GM12878 (cell line): ENCODE measurements around the gene ARMC9. TPM values are rescaled to one million over a fixed set of nuclear protein-coding genes. Genes with fewer than 3 reads are reported as not detected.

Experiments
- ATAC-seq: fragments of 200-7000 bp; cut with Tn5 transposase; 3 replicates; pipeline ENCODE4 v1.9.1; 2020; ENCODE audit warnings: mild to moderate bottlenecking, moderate library complexity
- BruUV-seq: library from RNA; stranded (reverse); fragments of 400-500 nt; replicated peaks from 2 replicates; lab custom pipeline; 2021; lab: Mats Ljungman, UMichigan
- CTCF ChIA-PET: fragments of 300-600 bp; sonication (Branson Sonifier 250); formaldehyde crosslinking; extraction: SDS; loops from one replicate; lab custom pipeline; 2021; ENCODE audit warnings: inconsistent platforms; lab: Yijun Ruan, JAX
- POLR2A ChIA-PET: fragments of 350-600 bp; formaldehyde crosslinking; extraction: SDS; loops from one replicate; lab custom pipeline; 2021; ENCODE audit warnings: inconsistent platforms; lab: Charles Lee
- RAD21 ChIA-PET: fragments of 300-600 bp; sonication (Branson Sonifier 250); formaldehyde crosslinking; loops from one replicate; lab custom pipeline; 2023; ENCODE audit warnings: antibody characterized with exemption; ENCODE audit not compliant: unreplicated experiment; lab: Charles Lee
- SMC1A ChIA-PET: fragments of 300-600 bp; sonication (Branson Sonifier 250); formaldehyde crosslinking; loops from one replicate; lab custom pipeline; 2023; ENCODE audit not compliant: unreplicated experiment, uncharacterized antibody; lab: Charles Lee
- DNase-seq: peaks from one replicate; pipeline ENCODE4 v3.0.0-alpha.2; 2011; ENCODE audit warnings: low read depth, low spot score
- FAIRE-seq: peaks from 3 replicates; lab custom pipeline; 2011; peaks lifted over from hg19 to GRCh38; lab: Jason Lieb, UNC
- H2AFZ ChIP-seq: 2 replicates; pipeline ENCODE4 v1.6.0; 2011; ENCODE audit warnings: low read depth, low read length, control low read depth; ENCODE audit not compliant: control insufficient read depth
- H3K27ac ChIP-seq: 2 replicates; pipeline ENCODE4 v1.5.1; 2011; ENCODE audit warnings: control low read depth; ENCODE audit not compliant: control insufficient read depth, insufficient read depth
- H3K27me3 ChIP-seq, 2 experiments: replicated peaks in 1 of 2; 2 replicates each; pipeline versions ENCODE4 v1.6.0 to v1.6.1; 2011; ENCODE audit warnings: low read length in 1 of 2; ENCODE audit not compliant: control insufficient read depth in 2 of 2, insufficient read depth in 2 of 2
- H3K36me3 ChIP-seq, 2 experiments: 2 replicates each; pipeline ENCODE4 v1.5.1; 2011; ENCODE audit warnings: low read length in 1 of 2; ENCODE audit not compliant: control insufficient read depth in 2 of 2, insufficient read depth in 2 of 2
- H3K4me1 ChIP-seq: 2 replicates; pipeline ENCODE4 v1.6.1; 2011; ENCODE audit warnings: mild to moderate bottlenecking, low read length, moderate library complexity, mixed read lengths; ENCODE audit not compliant: control insufficient read depth, insufficient read depth
- H3K4me2 ChIP-seq: 2 replicates; pipeline ENCODE4 v1.6.0; 2011; ENCODE audit warnings: control low read depth; ENCODE audit not compliant: control insufficient read depth, insufficient read depth
- H3K4me3 ChIP-seq: fragments of 200-600 bp; sonication (generic); 2 replicates; pipeline ENCODE4 v1.5.1; 2016
- H3K79me2 ChIP-seq: 2 replicates; pipeline ENCODE4 v1.6.0; 2011; ENCODE audit warnings: low read length; ENCODE audit not compliant: control insufficient read depth, insufficient read depth
- H3K9ac ChIP-seq: 2 replicates; pipeline ENCODE4 v1.8.0; 2011; ENCODE audit warnings: low read length, control low read depth, mixed read lengths; ENCODE audit not compliant: control insufficient read depth, insufficient read depth
- H3K9me3 ChIP-seq: replicated peaks from 3 replicates; pipeline ENCODE4 v1.5.1; 2011; ENCODE audit warnings: mild to moderate bottlenecking, low read length; ENCODE audit not compliant: control insufficient read depth, insufficient read depth
- H4K20me1 ChIP-seq: 2 replicates; pipeline ENCODE4 v1.6.0; 2011; ENCODE audit not compliant: control insufficient read depth, insufficient read depth
- BHLHE40 ChIP-seq, 2 experiments: fragments of 450-650 bp in 1 of 2; IDR thresholded peaks; 2 replicates each; pipeline ENCODE4 v1.6.1; 2011 to 2017; ENCODE audit warnings: low read depth in 2 of 2, borderline replicate concordance in 1 of 2, improper control_type of control experiment in 1 of 2, low read length in 1 of 2, mild to moderate bottlenecking in 1 of 2
- CEBPB ChIP-seq, 2 experiments: fragments of 150-350 bp in 1 of 2; IDR thresholded peaks; 2 replicates each; pipeline ENCODE4 v1.6.1; 2012 to 2014; ENCODE audit warnings: low read depth in 2 of 2, low read length in 2 of 2, borderline replicate concordance in 1 of 2, inconsistent platforms in 1 of 2
- CHD4 ChIP-seq: fragments of 200-600 bp; sonication (generic); IDR thresholded peaks from 2 replicates; pipeline ENCODE4 v1.6.1; 2016; ENCODE audit warnings: mild to moderate bottlenecking
- EED ChIP-seq: sonication (generic); IDR thresholded peaks from 2 replicates; pipeline ENCODE4 v1.6.1; 2016; ENCODE audit warnings: antibody characterized with exemption, low read depth
- HSF1 ChIP-seq: fragments of 150-350 bp; IDR thresholded peaks from 2 replicates; pipeline ENCODE4 v1.6.1; 2014; ENCODE audit warnings: mild to moderate bottlenecking, low read depth, low read length
- IKZF1 ChIP-seq: fragments of 450-650 bp; conservative IDR thresholded peaks from 2 replicates; pipeline ENCODE4 v1.6.1; 2017; ENCODE audit warnings: antibody characterized with exemption, mild to moderate bottlenecking
- IKZF2 ChIP-seq, 2 experiments: fragments of 450-650 bp; IDR thresholded peaks; 2 replicates each; pipeline ENCODE4 v1.6.1; 2017; ENCODE audit warnings: mild to moderate bottlenecking in 2 of 2, moderate library complexity in 2 of 2
- MYB ChIP-seq: fragments of 150-350 bp; IDR thresholded peaks from 2 replicates; pipeline ENCODE4 v1.6.1; 2014; ENCODE audit warnings: mild to moderate bottlenecking, low read depth, low read length, borderline replicate concordance
- NR2C2 ChIP-seq: IDR thresholded peaks from 2 replicates; pipeline ENCODE4 v1.6.1; 2011; ENCODE audit warnings: borderline replicate concordance, low read depth; ENCODE audit not compliant: control insufficient read depth, insufficient read length
- RUNX3 ChIP-seq: IDR thresholded peaks from 2 replicates; pipeline ENCODE4 v1.6.1; 2012; ENCODE audit warnings: low read length, inconsistent platforms
- STAT1 ChIP-seq: fragments of 450-650 bp; conservative IDR thresholded peaks from 2 replicates; pipeline ENCODE4 v1.6.1; 2014; ENCODE audit warnings: antibody characterized with exemption, mild to moderate bottlenecking
- USF1 ChIP-seq: IDR thresholded peaks from 2 replicates; pipeline ENCODE4 v1.6.1; 2011; ENCODE audit warnings: borderline replicate concordance, low read depth, mild to moderate bottlenecking, moderate library complexity, mixed read lengths, low read length; ENCODE audit not compliant: insufficient read depth; ENCODE audit errors: extremely low read length
- WGBS: methylation state at CpG from one replicate; pipeline ENCODE4 v1.1.6; 2016; ENCODE audit warnings: low lambda C conversion rate; ENCODE audit not compliant: insufficient replicate concordance, insufficient coverage; ENCODE audit errors: missing lambda C conversion rate; 5-methylcytosine and 5-hydroxymethylcytosine counted together
- in situ Hi-C: fragments of 300-500 bp; cut with MboI; formaldehyde crosslinking; loops from 9 replicates; pipeline ENCODE4 v1.14.3; 2018; ENCODE audit warnings: mixed read lengths
- intact Hi-C: fragments of 100-400 bp; cut with micrococcal nuclease; formaldehyde crosslinking; loops from one replicate; pipeline ENCODE4 v1.14.2; 2022; ENCODE audit not compliant: unreplicated experiment
- polyA plus RNA-seq, 11 experiments: library from polyadenylated mRNA; depleted of rRNA in 4 of 11; unstranded in 6 of 11; stranded (reverse) in 5 of 11; fragments of >200 nt; fragmentation: Nextera tagmentation in 4 of 11; fragmentation: Illumina TruSeq in 1 of 11; extraction: Ambion mirVana in 4 of 11; extraction: Trizol in 1 of 11; gene quantifications; 1 replicate in 1 of 11; 2 replicates in 10 of 11; pipeline versions ENCODE4 v1.2.1 to v1.2.3, GENCODE V29; 2011 to 2016; ENCODE audit warnings: inconsistent platforms in 2 of 11, missing spikeins in 2 of 11, low read depth in 1 of 11
- total RNA-seq, 4 experiments: library from RNA; depleted of rRNA in 3 of 4; stranded (reverse); fragments of >200 nt in 3 of 4; fragmentation: Illumina TruSeq in 1 of 4; extraction: Trizol in 1 of 4; gene quantifications; 2 replicates each; pipeline versions ENCODE4 v1.2.1 to v1.2.3, GENCODE V29; 2013 to 2021

Gene ARMC9
- total and polyA plus RNA-seq, 10 of the 15 experiments (the other 5 are each of a cell fraction or from before 2014, with no cell fraction given), result 3.8 to 21.8 (median 10.4) TPM

GRCh38 chr2:231321021-231321420 lies 122.6 kb downstream of the ARMC9 start (continued):
- TF ChIP-seq MYB (no peak), CEBPB (IDR thresholded peaks at IDR 0.05; ENCODE audit: borderline replicate concordance in 1 of 2, low read depth in 2 of 2, low read length in 2 of 2) (no peak), HSF1 (no peak), STAT1 (no peak)

GRCh38 chr2:231321556-231322334 lies 123.3 kb downstream of the ARMC9 start:
- Histone ChIP-seq H3K4me2 (peak overlapping the region; percentile 10; the same call in 1 of the 2 replicates), H3K9ac (no peak overlapping the region), H4K20me1 (no peaks in the 10 kb centered on the region), H3K36me3 (no peaks in the 10 kb centered on the region), H3K4me3 (no peak overlapping the region), H3K27me3 (no peaks in the 10 kb centered on the region), H3K9me3 (peaks cover 2% of the 10 kb centered on the region; the same call in 1 of the 3 replicates), H3K4me1 (peaks cover 16% of the 10 kb centered on the region), H2AFZ (peak overlapping the region; percentile 37), H3K27ac (no peak overlapping the region), H3K79me2 (no peaks in the 10 kb centered on the region)
- SMC1A ChIA-PET, result no interaction called here
- CTCF ChIA-PET, result no interaction called here
- intact Hi-C loops, result no loop called here
- RAD21 ChIA-PET, result no interaction called here
- FAIRE-seq (peak; percentile 23), ATAC-seq (peak; percentile 74), DNase-seq (no peak)
- in situ Hi-C loops, result no loop called here
- WGBS, result 70% methylated on average over 22 of the region's 22 CpGs
- TF ChIP-seq RUNX3, result peak; percentile 50; the same call in 1 of the 2 replicates
- TF ChIP-seq EED, result 0 out of 2 replicates have a peak, but pooled peaks have one; percentile 46
- TF ChIP-seq CHD4, result no peak
- no peak for TF ChIP-seq NR2C2
- TF ChIP-seq IKZF1, result 0 out of 2 replicates have a peak, but pooled peaks have one; percentile 26
- peak; percentile 28 to 39; a peak in 1 of 4 replicates for TF ChIP-seq IKZF2 (IDR thresholded peaks at IDR 0.05)
- TF ChIP-seq USF1, result peak; percentile 20
- peak; percentile 44 to 66; a peak in 2 of 4 replicates for TF ChIP-seq BHLHE40 (IDR thresholded peaks at IDR 0.05; ENCODE audit: borderline replicate concordance in 1 of 2, low read depth in 2 of 2, low read length in 1 of 2)
- POLR2A ChIA-PET, result interaction anchor here (1.3 kb wide), 1 partner anchor 13 kb away, joined by 4 read pairs; no protein-coding TSS in a partner anchor
- BruUV-seq, result no TSS peak
